GM10266 (cell line): ENCODE measurements around the gene TRPC4AP.

Experiments
- DNase-seq: peaks from one replicate; pipeline ENCODE4 v3.0.0; 2012; ENCODE audit errors: extremely low spot score
- TF ChIP-seq, protein P1 (sequence below): IDR thresholded peaks from 2 replicates; pipeline ENCODE4 v1.5.1; 2012; ENCODE audit warnings: mild to moderate bottlenecking, low read depth; ENCODE audit not compliant: control insufficient read depth, insufficient read depth; ENCODE audit errors: missing control alignments

Gene TRPC4AP

GRCh38 chr20:35000311-35000921 is 92.2 kb downstream of the TRPC4AP start:
- DNase-seq: no peak
- TF ChIP-seq, protein P1, sequence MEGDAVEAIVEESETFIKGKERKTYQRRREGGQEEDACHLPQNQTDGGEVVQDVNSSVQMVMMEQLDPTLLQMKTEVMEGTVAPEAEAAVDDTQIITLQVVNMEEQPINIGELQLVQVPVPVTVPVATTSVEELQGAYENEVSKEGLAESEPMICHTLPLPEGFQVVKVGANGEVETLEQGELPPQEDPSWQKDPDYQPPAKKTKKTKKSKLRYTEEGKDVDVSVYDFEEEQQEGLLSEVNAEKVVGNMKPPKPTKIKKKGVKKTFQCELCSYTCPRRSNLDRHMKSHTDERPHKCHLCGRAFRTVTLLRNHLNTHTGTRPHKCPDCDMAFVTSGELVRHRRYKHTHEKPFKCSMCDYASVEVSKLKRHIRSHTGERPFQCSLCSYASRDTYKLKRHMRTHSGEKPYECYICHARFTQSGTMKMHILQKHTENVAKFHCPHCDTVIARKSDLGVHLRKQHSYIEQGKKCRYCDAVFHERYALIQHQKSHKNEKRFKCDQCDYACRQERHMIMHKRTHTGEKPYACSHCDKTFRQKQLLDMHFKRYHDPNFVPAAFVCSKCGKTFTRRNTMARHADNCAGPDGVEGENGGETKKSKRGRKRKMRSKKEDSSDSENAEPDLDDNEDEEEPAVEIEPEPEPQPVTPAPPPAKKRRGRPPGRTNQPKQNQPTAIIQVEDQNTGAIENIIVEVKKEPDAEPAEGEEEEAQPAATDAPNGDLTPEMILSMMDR: no peak

GRCh38 chr20:34999782-35000181 is 92.8 kb downstream of the TRPC4AP start:
- TF ChIP-seq, protein P1: no peak
- DNase-seq: no peak

- TF ChIP-seq, protein P1: no peak
- no peak for DNase-seq
Observed at GRCh38 chr20:34999021-34999451, 93.6 kb downstream of the TRPC4AP start.

GRCh38 chr20:34998331-34998950 is 94.2 kb downstream of the TRPC4AP start:
- TF ChIP-seq, protein P1: no peak
- no peak for DNase-seq

GRCh38 chr20:34997774-34998173 is 94.8 kb downstream of the TRPC4AP start:
- TF ChIP-seq, protein P1: no peak
- no peak for DNase-seq

- TF ChIP-seq, protein P1: no peak
- no peak for DNase-seq
Observed at GRCh38 chr20:34997131-34997561, 95.5 kb downstream of the TRPC4AP start.
